ENCODE measurements around the gene RLN1. TPM values are rescaled to one million over a fixed set of nuclear protein-coding genes. Genes with fewer than 3 reads are reported as not detected.
"Not testable (repeated sequence)": the region's sequence is repeated elsewhere in the genome, so short reads cannot be mapped to it uniquely, and the experiment has no call there.

The RLN1 gene
- polyA plus RNA-seq (2012; ENCODE audit: insufficient read length, low read depth), result not detected

- not testable (repeated sequence) for TF ChIP-seq TAF1 (IDR thresholded peaks at IDR 0.05; ENCODE audit: borderline replicate concordance, insufficient read depth, low read length); FOXP2 (optimal IDR thresholded peaks at IDR 0.05; ENCODE audit: borderline replicate concordance, extremely low read depth, extremely low read length, insufficient read depth); REST (IDR thresholded peaks at IDR 0.05; ENCODE audit: insufficient read depth in 1 of 2, low read depth in 2 of 2, low read length in 2 of 2)
Measured at GRCh38 chr9:5338992-5339981, at the start of gene RLN1. Gene RLN1 (minus strand): TSS chr9:5339876. CDS start chr9:5339746, 130 bp downstream.

GRCh38 chr9:5389109-5389732 is 49.5 kb upstream of the RLN1 start:
- TF ChIP-seq TAF1 (IDR thresholded peaks at IDR 0.05; ENCODE audit: borderline replicate concordance, insufficient read depth, low read length) (no peak), POLR2AphosphoS5 (IDR thresholded peaks at IDR 0.05; ENCODE audit: low read depth, low read length) (no peak), FOXP2 (optimal IDR thresholded peaks at IDR 0.05; ENCODE audit: borderline replicate concordance, extremely low read depth, extremely low read length, insufficient read depth) (no peak), REST (IDR thresholded peaks at IDR 0.05; ENCODE audit: insufficient read depth in 1 of 2, low read depth in 2 of 2, low read length in 2 of 2) (no peak), SIN3A (IDR thresholded peaks at IDR 0.05; ENCODE audit: borderline replicate concordance, insufficient read depth, low read length) (no peak)

- TF ChIP-seq TAF1 (IDR thresholded peaks at IDR 0.05; ENCODE audit: borderline replicate concordance, insufficient read depth, low read length) (no peak), REST (IDR thresholded peaks at IDR 0.05; ENCODE audit: insufficient read depth in 1 of 2, low read depth in 2 of 2, low read length in 2 of 2) (no peak), FOXP2 (optimal IDR thresholded peaks at IDR 0.05; ENCODE audit: borderline replicate concordance, extremely low read depth, extremely low read length, insufficient read depth) (no peak), POLR2AphosphoS5 (IDR thresholded peaks at IDR 0.05; ENCODE audit: low read depth, low read length) (no peak), SIN3A (IDR thresholded peaks at IDR 0.05; ENCODE audit: borderline replicate concordance, insufficient read depth, low read length) (no peak)
Measured at GRCh38 chr9:5388026-5388819, 48.5 kb upstream of the RLN1 start.

GRCh38 chr9:5384436-5384835 is 44.8 kb upstream of the RLN1 start:
- no peak for TF ChIP-seq REST (IDR thresholded peaks at IDR 0.05; ENCODE audit: insufficient read depth in 1 of 2, low read depth in 2 of 2, low read length in 2 of 2)

Measured in PFSK-1 (cell line).